Epithelial cell of esophagus (primary cell): ENCODE measurements around the gene ZNF462.

Experiments
- DNase-seq: peaks from one replicate; pipeline ENCODE4 v3.0.0; 2010; ENCODE audit warnings: low read depth
- H3K4me3 ChIP-seq: 2 replicates; pipeline ENCODE4 v1.5.1; 2011; ENCODE audit warnings: mild to moderate bottlenecking, low read length, control low read depth
- CTCF ChIP-seq: IDR thresholded peaks from 2 replicates; pipeline ENCODE4 v1.5.1; 2011; ENCODE audit warnings: low read depth, mild to moderate bottlenecking, low read length, control low read depth, inconsistent platforms; ENCODE audit not compliant: insufficient read depth; ENCODE audit errors: missing control alignments

ZNF462 gene

GRCh38 chr9:106829666-106830408, 33.1 kb upstream of the ZNF462 start:
- no peak overlapping the region for H3K4me3 ChIP-seq
- DNase-seq, result no peak
- TF ChIP-seq CTCF, result no peak

GRCh38 chr9:106830527-106831150, 32.3 kb upstream of the ZNF462 start:
- no peak overlapping the region for H3K4me3 ChIP-seq
- no peak for DNase-seq

GRCh38 chr9:106834888-106835287, 28.1 kb upstream of the ZNF462 start:
- no peak overlapping the region for H3K4me3 ChIP-seq
- no peak for TF ChIP-seq CTCF

More at GRCh38 chr9:106830527-106831150, 32.3 kb upstream of the ZNF462 start:
- TF ChIP-seq CTCF, result no peak

GRCh38 chr9:106835840-106836239, 27.1 kb upstream of the ZNF462 start:
- no peak for TF ChIP-seq CTCF
- no peak overlapping the region for H3K4me3 ChIP-seq
- no peak for DNase-seq

More at GRCh38 chr9:106834888-106835287, 28.1 kb upstream of the ZNF462 start:
- DNase-seq, result no peak

GRCh38 chr9:106843371-106843770, 19.6 kb upstream of the ZNF462 start:
- no peak for DNase-seq
- no peak for TF ChIP-seq CTCF
- H3K4me3 ChIP-seq, result no peak overlapping the region

GRCh38 chr9:106846307-106846706, 16.7 kb upstream of the ZNF462 start:
- no peak overlapping the region for H3K4me3 ChIP-seq
- no peak for DNase-seq
- TF ChIP-seq CTCF, result no peak
